Measurements from ENCODE around the gene XYLT1. TPM values are rescaled to one million over a fixed set of nuclear protein-coding genes. Genes with fewer than 3 reads are reported as not detected.

XYLT1 gene
- total and polyA plus RNA-seq, 2 of the 8 experiments (the other 6 are each of a cell fraction or from before 2014, with no cell fraction given) = 6.6 to 25.4 TPM

DNA sequence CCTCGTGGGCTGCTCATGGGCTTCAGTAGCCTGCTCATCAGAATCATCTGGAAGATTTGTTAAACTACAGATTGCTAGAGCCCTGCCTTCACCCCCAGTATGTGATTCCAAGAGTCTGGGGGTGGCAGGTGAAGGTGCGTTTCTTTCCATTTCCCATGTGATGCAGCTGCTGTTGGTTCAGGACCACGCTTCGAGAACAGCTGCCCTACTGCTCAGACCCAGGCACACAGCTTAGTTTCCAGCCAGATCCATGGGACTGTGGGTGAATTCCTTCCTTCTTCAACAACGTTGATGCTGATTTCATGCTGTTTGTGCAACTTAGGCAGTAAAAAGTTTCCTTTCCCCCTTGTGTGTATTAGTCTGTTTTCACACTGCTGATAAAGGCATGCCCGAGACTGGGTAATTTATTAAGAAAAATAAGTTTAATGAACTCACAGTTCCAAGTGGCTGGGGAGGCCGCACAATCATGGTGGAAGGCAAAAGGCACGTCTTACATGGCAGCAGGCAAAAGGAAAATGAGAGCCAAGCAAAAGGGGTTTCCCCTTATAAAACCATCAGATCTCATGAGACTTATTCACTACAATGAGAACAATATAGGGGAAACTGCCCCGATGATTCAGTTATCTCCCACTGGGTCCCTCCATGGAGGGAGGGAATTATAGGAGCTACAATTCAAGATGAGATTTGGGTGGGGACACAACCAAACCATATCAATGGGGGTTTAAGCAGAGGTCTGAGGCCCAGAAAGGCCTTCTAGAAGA is 159.2 kb downstream of the XYLT1 start (continued):
- TF ChIP-seq TAF7 (optimal IDR thresholded peaks at IDR 0.05; ENCODE audit: borderline replicate concordance, low read depth, low read length) (no peak), RBBP5 (IDR thresholded peaks at IDR 0.05; ENCODE audit: borderline replicate concordance, low read depth, low read length) (no peak), NANOG (IDR thresholded peaks at IDR 0.05; ENCODE audit: insufficient read depth, low read depth, low read length, poor library complexity, severe bottlenecking) (no peak), SIRT6 (IDR thresholded peaks at IDR 0.05; ENCODE audit: low read length) (no peak), NRF1 (IDR thresholded peaks at IDR 0.05; ENCODE audit: low read depth, low read length) (no peak), SIN3A (conservative IDR thresholded peaks at IDR 0.05 in 1 of 2, IDR thresholded peaks at IDR 0.05 in 1 of 2; ENCODE audit: low read depth in 1 of 2, low read length in 2 of 2) (no peak)
- TF ChIP-seq, protein P1, sequence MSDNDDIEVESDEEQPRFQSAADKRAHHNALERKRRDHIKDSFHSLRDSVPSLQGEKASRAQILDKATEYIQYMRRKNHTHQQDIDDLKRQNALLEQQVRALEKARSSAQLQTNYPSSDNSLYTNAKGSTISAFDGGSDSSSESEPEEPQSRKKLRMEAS (IDR thresholded peaks at IDR 0.05) = no peak

Data from H1 (cell line).